Left renal cortex interstitium (tissue), 4 donors: ENCODE results near the gene DGCR6L. TPM values are rescaled to one million over a fixed set of nuclear protein-coding genes. Genes with fewer than 3 reads are reported as not detected.
"Not testable (repeated sequence)": the region's sequence is repeated elsewhere in the genome, so short reads cannot be mapped to it uniquely, and the experiment has no call there.

Experiments used
- DNase-seq, 4 donors: peaks; one replicate each; pipeline ENCODE4 v3.0.0-alpha.2; 2013; ENCODE audit warnings: low read depth in 4 of 4, low spot score in 2 of 4, missing footprints in 1 of 4
- polyA plus RNA-seq, 4 donors: library from polyadenylated mRNA; unstranded; fragments of 120-200 nt; gene quantifications; one replicate each; pipeline ENCODE4 v1.2.1, GENCODE V29; 2013; ENCODE audit not compliant: insufficient read length in 4 of 4

Gene DGCR6L
- polyA plus RNA-seq, 4 donors = 50.6 to 74.4 (median 59.3) TPM

DNA sequence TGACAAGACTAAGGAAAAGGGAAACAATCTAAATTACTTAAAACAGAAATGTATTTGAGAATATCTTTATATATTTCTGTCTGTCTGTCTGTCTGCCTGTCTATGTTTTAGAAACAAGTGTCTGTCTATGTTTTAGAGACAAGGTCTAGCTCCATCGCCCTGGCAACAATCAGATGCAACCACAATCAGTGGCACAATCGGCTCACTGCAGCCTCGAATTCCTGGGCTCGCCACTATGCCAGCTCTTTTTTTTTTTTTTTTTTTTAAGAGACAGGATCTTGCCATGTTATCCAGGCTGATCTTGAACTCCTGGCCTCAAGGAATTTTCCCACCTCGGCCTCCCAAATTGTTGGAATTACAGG lies 8.7 kb upstream of the DGCR6L start:
- DNase-seq = not testable (repeated sequence)

DNA sequence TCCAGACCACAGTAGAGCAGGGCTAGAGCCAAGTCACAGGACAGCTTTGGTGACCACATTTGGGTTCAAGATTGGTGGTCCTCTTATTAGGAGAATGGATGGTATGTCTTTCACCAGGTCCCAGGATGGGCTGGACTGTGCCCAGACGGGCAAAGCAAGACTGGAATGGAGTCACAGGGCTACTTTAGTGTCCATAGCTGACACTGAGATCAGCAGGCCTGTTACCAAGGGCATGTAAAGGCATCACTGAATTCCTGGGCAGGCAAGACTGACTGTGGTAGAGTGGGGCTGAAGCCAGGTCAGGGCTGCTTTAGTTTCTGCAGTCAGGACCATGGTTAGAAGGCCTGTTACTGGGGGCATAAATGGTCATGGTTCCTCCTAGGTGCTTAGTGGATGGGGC lies 6.1 kb upstream of the DGCR6L start:
- not testable (repeated sequence) for DNase-seq

DNA sequence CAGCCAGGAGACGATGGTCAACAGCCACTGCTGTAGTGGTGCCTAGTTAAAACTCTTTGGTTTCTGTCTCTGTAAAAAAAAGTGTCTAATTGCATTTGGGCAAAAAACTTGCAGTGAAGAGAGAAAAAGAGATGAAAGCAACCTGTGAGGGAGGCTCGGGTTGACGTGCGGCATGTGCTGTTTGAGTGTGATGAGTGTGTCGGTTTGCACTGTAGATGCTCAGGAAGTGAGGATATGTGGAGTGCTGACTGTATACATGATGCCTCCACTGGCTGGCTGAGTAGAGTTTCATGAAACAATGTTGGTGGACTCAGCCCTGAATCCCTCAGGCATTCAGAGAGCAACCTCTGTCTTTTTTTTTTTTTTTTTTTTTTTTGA lies 4.3 kb upstream of the DGCR6L start:
- no peak for DNase-seq

DNA sequence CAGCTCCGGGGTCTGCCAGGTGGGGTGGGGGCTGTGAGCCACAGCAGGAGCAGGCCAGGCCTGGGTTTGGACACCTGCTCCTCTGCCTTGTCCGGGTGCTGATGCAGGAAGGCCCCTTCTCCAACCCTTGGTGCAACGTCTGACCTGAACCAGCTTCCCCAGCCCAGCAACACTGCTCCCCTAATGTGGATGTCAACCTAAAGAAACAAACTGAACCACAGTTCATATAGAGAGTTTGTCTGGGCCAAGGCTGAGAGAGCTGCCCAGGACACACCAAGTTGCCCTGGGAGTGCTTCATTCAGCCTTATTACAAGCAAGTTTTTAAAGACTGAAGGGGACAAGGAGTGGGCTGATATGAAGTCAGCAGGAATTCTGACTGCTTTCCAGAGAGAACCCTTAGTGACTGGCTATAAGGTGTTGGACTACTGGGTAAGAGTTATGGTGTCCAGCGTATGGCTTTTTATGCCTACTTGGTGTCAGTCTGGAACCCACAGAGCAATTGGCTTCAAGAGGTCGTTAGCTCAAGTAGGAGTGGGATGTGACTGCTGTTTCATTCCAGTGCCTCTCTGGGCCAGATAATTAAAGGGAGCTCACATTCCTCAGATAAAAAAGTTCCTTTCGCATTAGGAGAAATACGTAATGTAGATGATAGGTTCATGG lies 1.8 kb upstream of the DGCR6L start:
- not testable (repeated sequence) for DNase-seq

- DNase-seq = not testable (repeated sequence)
Observed at GRCh38 chr22:20320659-20321551, 1.0 kb upstream of the DGCR6L start.

DNA sequence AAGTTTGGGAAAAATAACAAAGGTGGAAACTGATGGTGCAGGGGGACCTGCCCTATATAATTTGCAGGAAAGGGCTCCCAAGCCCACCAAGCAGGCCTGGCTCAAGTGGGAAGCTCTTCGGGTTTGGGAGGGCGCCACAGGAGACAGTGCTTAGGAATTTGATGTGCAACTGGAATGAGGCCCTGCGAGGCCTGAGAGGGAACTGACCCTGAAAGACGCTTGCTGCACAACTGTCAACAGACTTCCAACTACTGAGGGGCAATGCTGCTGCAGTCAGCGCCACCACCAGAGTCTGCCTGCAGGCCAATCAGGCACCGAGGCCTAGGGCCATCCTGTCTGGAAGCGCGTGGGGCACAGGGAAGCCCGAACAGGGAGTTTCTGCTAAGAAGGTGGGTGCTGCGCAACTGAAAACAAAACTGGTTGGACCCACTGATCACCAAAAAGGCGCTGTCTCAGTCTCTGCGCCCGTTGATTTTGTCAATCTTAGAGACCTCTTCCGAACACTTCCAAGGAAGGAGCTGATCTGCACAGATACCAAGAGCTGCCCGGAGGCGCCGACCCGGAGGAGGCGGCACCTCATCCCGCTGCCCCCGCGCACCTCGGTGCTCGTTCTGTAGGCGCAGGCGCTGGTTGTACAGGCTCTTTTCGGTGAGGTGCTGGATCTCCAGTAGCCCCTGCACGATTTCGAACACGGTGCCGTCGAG lies 667 bp downstream of the DGCR6L start:
- DNase-seq = no peak

GRCh38 chr22:20318043-20318688 lies 1.7 kb downstream of the DGCR6L start:
- DNase-seq = not testable (repeated sequence)

DNA sequence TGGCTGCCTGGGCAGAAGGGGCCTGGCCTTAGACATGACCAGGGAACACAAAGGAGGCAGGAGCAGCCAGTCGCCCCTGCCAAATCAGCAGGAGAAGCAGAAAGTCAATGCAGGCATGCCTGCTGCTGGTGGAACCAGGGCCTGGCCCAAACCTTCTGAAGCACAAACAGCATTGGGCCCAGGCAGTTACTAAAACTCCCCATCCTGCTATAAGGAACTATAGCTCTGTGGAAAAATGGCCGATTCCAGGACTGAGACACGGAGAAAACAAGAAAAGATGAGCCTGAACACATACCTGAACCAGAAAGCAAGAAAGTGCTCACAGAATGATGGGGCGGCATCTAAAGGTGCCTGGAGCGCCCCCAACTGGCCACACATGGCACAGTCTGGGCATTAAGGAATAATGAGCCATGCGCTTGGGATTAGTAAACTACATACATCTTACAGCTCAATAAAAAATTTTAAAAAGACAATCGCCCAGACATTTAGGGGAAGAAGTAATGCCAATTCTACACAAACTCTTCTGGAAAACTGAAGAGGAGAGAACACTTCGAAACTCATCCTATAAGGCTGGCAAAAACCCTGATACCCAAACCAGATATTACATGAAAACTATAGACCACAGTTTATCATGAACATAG lies 2.3 kb downstream of the DGCR6L start:
- not testable (repeated sequence) for DNase-seq

GRCh38 chr22:20316844-20317401 lies 2.9 kb downstream of the DGCR6L start:
- no peak for DNase-seq

GRCh38 chr22:20316217-20316843 lies 3.5 kb downstream of the DGCR6L start:
- no peak for DNase-seq

GRCh38 chr22:20315337-20316216 lies 4.3 kb downstream of the DGCR6L start:
- DNase-seq = no peak

GRCh38 chr22:20314741-20315336 lies 5.0 kb downstream of the DGCR6L start:
- DNase-seq = not testable (repeated sequence)

DNA sequence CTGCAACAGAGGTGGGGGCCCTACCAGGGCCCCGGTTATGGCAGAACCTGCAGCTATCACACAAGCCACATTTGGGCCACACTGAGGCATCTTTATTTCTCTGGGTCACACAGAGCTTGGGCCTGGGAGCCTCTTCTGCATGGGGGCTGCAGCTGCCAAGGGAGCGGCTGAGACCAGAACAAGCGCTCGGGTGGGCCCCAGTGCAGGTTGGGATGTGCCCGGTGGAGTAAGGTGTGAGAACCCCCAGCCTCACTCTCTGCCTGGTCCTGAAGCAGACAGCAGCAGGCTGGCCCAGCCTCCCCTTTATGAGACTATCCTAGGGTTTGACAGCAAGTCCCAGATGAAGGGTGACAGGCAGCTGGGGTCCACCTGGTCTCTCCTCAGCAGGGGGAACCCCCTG lies 5.7 kb downstream of the DGCR6L start:
- DNase-seq = not testable (repeated sequence)

DNA sequence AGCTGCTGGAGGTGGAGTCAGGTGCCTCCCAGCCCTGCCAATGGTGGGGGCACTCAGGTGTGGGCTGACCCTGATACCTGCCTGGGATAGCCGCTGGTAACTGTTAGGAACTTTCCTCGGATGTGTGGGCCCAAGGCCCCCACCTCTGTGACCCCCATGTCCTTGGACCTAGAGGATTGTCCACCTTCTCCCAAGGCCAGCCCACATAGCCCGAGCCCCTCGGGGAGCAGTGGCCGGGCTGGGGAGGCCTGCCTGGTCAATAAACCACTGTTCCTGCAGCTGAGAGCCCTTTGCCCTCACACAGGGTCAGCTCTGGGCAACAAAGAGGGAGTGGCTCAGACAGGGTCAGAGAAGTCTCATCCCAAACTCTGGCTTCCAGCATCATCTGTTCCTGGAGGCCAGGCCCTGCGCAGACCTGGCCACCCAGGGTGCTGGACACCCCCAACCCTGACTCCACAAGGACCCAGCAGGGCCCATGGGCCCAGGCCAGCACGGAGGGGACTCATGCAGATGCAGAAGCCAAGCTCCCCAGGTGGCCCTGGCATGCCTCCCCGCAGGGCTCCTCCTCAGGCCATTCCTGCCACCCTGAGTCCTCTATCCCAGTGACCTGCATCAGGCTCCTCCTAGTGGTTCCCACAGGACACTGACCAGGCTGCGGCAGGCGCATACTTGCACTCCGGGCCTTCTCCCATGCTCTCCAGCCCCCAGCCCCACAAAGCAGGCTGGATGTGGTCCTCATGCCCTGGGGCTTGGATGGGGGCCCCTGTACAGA lies 6.4 kb downstream of the DGCR6L start:
- not testable (repeated sequence) for DNase-seq

- no peak for DNase-seq
Observed at GRCh38 chr22:20312396-20313191, 7.3 kb downstream of the DGCR6L start.

- DNase-seq = not testable (repeated sequence)
Observed at GRCh38 chr22:20311249-20312062, 8.4 kb downstream of the DGCR6L start.
